Brain microvascular endothelial cell (primary cell): ENCODE results near the gene ZNF280A.
A peak's percentile ranks its signal among the peaks of the same experiment; 100 is the strongest.
"Not testable (repeated sequence)": the region's sequence is repeated elsewhere in the genome, so short reads cannot be mapped to it uniquely, and the experiment has no call there.

ENCODE experiments used
- DNase-seq: peaks from one replicate; pipeline ENCODE4 v3.0.0-alpha.2; 2020
- H3K27ac ChIP-seq: fragments of 250-450 bp; sonication (Bioruptor Pico); 2 replicates; pipeline ENCODE4 v1.5.1; 2020; ENCODE audit warnings: mild to moderate bottlenecking, moderate library complexity
- H3K27me3 ChIP-seq: fragments of 250-450 bp; sonication (Bioruptor Pico); replicated peaks from 2 replicates; pipeline ENCODE4 v1.5.1; 2020; ENCODE audit warnings: mild to moderate bottlenecking
- H3K36me3 ChIP-seq: fragments of 250-450 bp; sonication (Bioruptor Pico); replicated peaks from 2 replicates; pipeline ENCODE4 v1.5.1; 2020; ENCODE audit warnings: mild to moderate bottlenecking
- H3K4me3 ChIP-seq: 2 replicates; pipeline ENCODE4 v1.5.1; 2011; ENCODE audit warnings: low read depth, mild to moderate bottlenecking, control low read depth, low read length, moderate library complexity
- CTCF ChIP-seq: IDR thresholded peaks from 2 replicates; pipeline ENCODE4 v1.5.1; 2011; ENCODE audit warnings: low read depth, mild to moderate bottlenecking, moderate library complexity, low read length, control low read depth, inconsistent platforms; ENCODE audit errors: missing control alignments
- in situ Hi-C: cut with HindIII; loops from 2 replicates; pipeline ENCODE4 v1.10.0; 2017; ENCODE audit warnings: low sequenced_read_pairs, low pct_ligation_motif_present

Gene ZNF280A

GRCh38 chr22:22521631-22522030 lies 1.6 kb upstream of the ZNF280A start:
- in situ Hi-C loops = no loop called here
- H3K27ac ChIP-seq = no peak overlapping the region
- H3K4me3 ChIP-seq = no peak overlapping the region
- peaks cover 2% of the 10 kb centered on the region for H3K27me3 ChIP-seq
- TF ChIP-seq CTCF = no peak
- no peaks in the 10 kb centered on the region for H3K36me3 ChIP-seq
- DNase-seq = no peak

- DNase-seq = no peak
- in situ Hi-C loops = no loop called here
- TF ChIP-seq CTCF = no peak
Measured at GRCh38 chr22:22520667-22521602, 865 bp upstream of the ZNF280A start.

DNA sequence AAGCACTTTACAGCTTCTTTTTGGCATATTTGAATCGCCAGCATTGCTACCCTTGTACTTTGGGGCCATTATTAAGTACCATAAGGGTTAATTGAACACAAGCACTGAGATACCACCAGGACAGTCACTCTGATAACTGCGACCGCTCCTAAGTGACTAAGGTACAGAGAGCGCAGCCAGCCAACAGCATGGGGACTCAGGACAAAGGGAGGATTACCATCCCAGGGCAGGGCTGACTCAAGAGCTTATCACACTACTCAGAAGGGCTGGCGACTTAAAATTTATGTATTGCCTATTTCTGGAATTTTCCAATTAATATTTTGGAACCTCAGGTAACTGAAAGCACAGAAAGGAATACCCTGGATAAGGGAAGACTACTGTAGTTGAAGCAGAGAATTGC lies 479 bp downstream of the ZNF280A start:
- H3K4me3 ChIP-seq = no peak overlapping the region
- in situ Hi-C loops = no loop called here
- no peaks in the 10 kb centered on the region for H3K36me3 ChIP-seq
- peak overlapping the region; percentile 19 for H3K27ac ChIP-seq
- H3K27me3 ChIP-seq = peaks cover 4% of the 10 kb centered on the region
- no peak for DNase-seq
- no peak for TF ChIP-seq CTCF

More at GRCh38 chr22:22520667-22521602, 865 bp upstream of the ZNF280A start:
- H3K27me3 ChIP-seq = peaks cover 2% of the 10 kb centered on the region
- H3K36me3 ChIP-seq = no peaks in the 10 kb centered on the region
- H3K4me3 ChIP-seq = no peak overlapping the region
- H3K27ac ChIP-seq = no peak overlapping the region

GRCh38 chr22:22516992-22517391 lies 3.1 kb downstream of the ZNF280A start:
- peaks cover 8% of the 10 kb centered on the region for H3K27me3 ChIP-seq
- no peak for DNase-seq
- H3K27ac ChIP-seq = no peak overlapping the region
- no peak overlapping the region for H3K4me3 ChIP-seq
- TF ChIP-seq CTCF = no peak
- in situ Hi-C loops = no loop called here
- no peaks in the 10 kb centered on the region for H3K36me3 ChIP-seq

DNA sequence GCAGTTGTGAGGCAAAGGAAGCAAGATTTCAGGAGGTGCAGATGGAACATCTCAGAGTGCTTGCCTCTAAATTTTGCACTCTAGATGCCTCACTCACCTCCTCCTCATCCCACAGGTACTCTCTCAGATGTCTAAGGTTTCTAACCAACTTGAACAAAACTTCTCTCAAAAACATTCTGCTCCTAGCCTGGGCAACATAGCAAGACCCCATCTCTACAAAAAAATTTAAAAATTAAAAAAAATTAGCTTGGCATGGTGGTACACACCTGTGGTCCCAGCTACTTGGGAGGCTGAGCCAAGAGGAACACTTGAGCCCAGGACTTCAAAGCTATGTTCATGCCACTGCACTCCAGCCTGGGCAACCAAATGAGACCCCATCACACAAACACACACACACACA lies 4.2 kb downstream of the ZNF280A start:
- in situ Hi-C loops = no loop called here
- Histone ChIP-seq H3K27me3 (peaks cover 11% of the 10 kb centered on the region), H3K27ac (no peak overlapping the region), H3K4me3 (no peak overlapping the region), H3K36me3 (no peaks in the 10 kb centered on the region)
- DNase-seq = no peak
- TF ChIP-seq CTCF = no peak

DNA sequence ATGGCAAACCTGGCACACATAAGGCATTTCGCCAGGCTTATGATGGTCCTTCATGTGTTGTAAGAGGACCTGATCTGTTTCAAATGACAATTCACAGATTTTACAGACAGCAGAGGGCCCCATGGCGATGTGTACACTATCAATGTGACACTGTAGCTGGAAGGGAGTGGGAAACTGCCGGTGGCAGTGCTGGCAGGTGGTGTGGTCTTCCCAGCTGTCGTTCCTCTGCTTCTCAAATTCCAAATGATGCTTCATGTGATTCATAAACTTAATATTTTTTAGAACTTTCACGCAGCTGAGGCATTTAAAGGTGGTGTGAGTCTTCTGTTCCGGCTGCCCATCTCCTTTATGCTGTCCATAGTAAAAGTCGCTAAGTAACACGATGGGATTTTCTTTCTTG lies 5.6 kb downstream of the ZNF280A start:
- H3K36me3 ChIP-seq, in situ Hi-C loops, H3K27ac ChIP-seq, DNase-seq, H3K4me3 ChIP-seq: not testable (repeated sequence)
- peaks cover 11% of the 10 kb centered on the region for H3K27me3 ChIP-seq
